ENCODE measurements around the gene NAGS. TPM values are rescaled to one million over a fixed set of nuclear protein-coding genes. Genes with fewer than 3 reads are reported as not detected.

Gene NAGS
- total RNA-seq, 3 donors from 2014 or later = 0.16 to 5.2 (median 4.7) TPM

- H3K36me3 ChIP-seq = no peaks in the 10 kb centered on the region
- peaks cover 0 to 15% of the 10 kb centered on the region in 2 donors for H3K27me3 ChIP-seq
- intact Hi-C loops (cut with DNase I; ENCODE audit: low total_unique reads) = no loop called here
Observed at GRCh38 chr17:44006272-44006597, 1.8 kb downstream of the NAGS start.

GRCh38 chr17:44006598-44007345, 2.4 kb downstream of the NAGS start:
- Histone ChIP-seq H3K27ac (peak overlapping the region; percentile 80 to 85), H3K9me3 (no peaks in the 10 kb centered on the region), H3K36me3 (no peaks in the 10 kb centered on the region), H3K4me1 (peaks cover 0 to 8% of the 10 kb centered on the region in 2 donors), H3K27me3 (peaks cover 0 to 15% of the 10 kb centered on the region in 2 donors), H3K4me3 (peak overlapping the region; percentile 40 to 86 (median 67))
- peak; percentile 99 to 100 for DNase-seq (ENCODE audit: low spot score in 2 of 2)
- peak; percentile 14 to 65 (median 59) for TF ChIP-seq CTCF (IDR thresholded peaks at IDR 0.05)
- TF ChIP-seq POLR2AphosphoS5 (IDR thresholded peaks at IDR 0.05) = peak in 2 of 3 donors; percentile 18 to 64
- no peak for TF ChIP-seq POLR2A (IDR thresholded peaks at IDR 0.05)
- intact Hi-C loops (cut with DNase I; ENCODE audit: low total_unique reads) = no loop called here

More at GRCh38 chr17:44006272-44006597, 1.8 kb downstream of the NAGS start:
- no peak for TF ChIP-seq POLR2AphosphoS5 (IDR thresholded peaks at IDR 0.05)
- no peak for TF ChIP-seq CTCF (IDR thresholded peaks at IDR 0.05)
- no peak for TF ChIP-seq POLR2A (IDR thresholded peaks at IDR 0.05)
- H3K27ac ChIP-seq = peak overlapping the region; percentile 80 to 85
- H3K9me3 ChIP-seq = no peaks in the 10 kb centered on the region
- DNase-seq (ENCODE audit: low spot score in 2 of 2) = no peak
- peak overlapping the region; percentile 40 to 86 (median 67) for H3K4me3 ChIP-seq
- peaks cover 0 to 8% of the 10 kb centered on the region in 2 donors for H3K4me1 ChIP-seq

GRCh38 chr17:44007346-44008204, 3.2 kb downstream of the NAGS start:
- peaks cover 0 to 15% of the 10 kb centered on the region in 2 donors for H3K27me3 ChIP-seq
- peak overlapping the region; percentile 40 to 86 (median 67) for H3K4me3 ChIP-seq
- no peaks in the 10 kb centered on the region for H3K36me3 ChIP-seq
- no peak for DNase-seq (ENCODE audit: low spot score in 2 of 2)
- intact Hi-C loops (cut with DNase I; ENCODE audit: low total_unique reads) = no loop called here
- H3K27ac ChIP-seq = peak overlapping the region; percentile 80 to 85
- TF ChIP-seq CTCF (IDR thresholded peaks at IDR 0.05) (peak in 2 of 3 donors; percentile 5 to 8), POLR2AphosphoS5 (IDR thresholded peaks at IDR 0.05) (no peak), POLR2A (IDR thresholded peaks at IDR 0.05) (no peak)
- H3K4me1 ChIP-seq = peaks cover 0 to 8% of the 10 kb centered on the region in 2 donors
- H3K9me3 ChIP-seq = no peaks in the 10 kb centered on the region

- Histone ChIP-seq H3K27ac (peak overlapping the region in 1 of 2 donors; percentile 1), H3K36me3 (no peaks in the 10 kb centered on the region), H3K9me3 (no peaks in the 10 kb centered on the region), H3K27me3 (peaks cover 0 to 15% of the 10 kb centered on the region in 2 donors), H3K4me1 (peaks cover 0 to 8% of the 10 kb centered on the region in 2 donors), H3K4me3 (peak overlapping the region in 2 of 3 donors; percentile 67 to 86)
- no peak for DNase-seq (ENCODE audit: low spot score in 2 of 2)
- TF ChIP-seq CTCF (IDR thresholded peaks at IDR 0.05) = no peak
- intact Hi-C loops (cut with DNase I; ENCODE audit: low total_unique reads) = no loop called here
Observed at GRCh38 chr17:44008205-44008909, 3.9 kb downstream of the NAGS start.

Measured in breast epithelium (tissue), 4 donors.